PFSK-1 (cell line): ENCODE results near the gene ZBP1.

Experiments
- POLR2AphosphoS5 ChIP-seq: IDR thresholded peaks from 2 replicates; pipeline ENCODE4 v1.6.1; 2012; ENCODE audit warnings: low read depth, mild to moderate bottlenecking, control low read depth, low read length, moderate library complexity
- TAF1 ChIP-seq: IDR thresholded peaks from 2 replicates; pipeline ENCODE4 v1.6.1; 2012; ENCODE audit warnings: low read length, control low read depth, borderline replicate concordance; ENCODE audit not compliant: insufficient read depth
- TF ChIP-seq, protein P1 (sequence below), 2 experiments: IDR thresholded peaks; 2 replicates each; pipeline versions ENCODE4 v1.6.1 to v1.8.0; 2011 to 2012; ENCODE audit warnings: low read depth in 2 of 2, low read length in 2 of 2, control low read depth in 1 of 2, inconsistent platforms in 1 of 2, mild to moderate bottlenecking in 1 of 2, moderate library complexity in 1 of 2; ENCODE audit not compliant: insufficient read depth in 1 of 2

DNA sequence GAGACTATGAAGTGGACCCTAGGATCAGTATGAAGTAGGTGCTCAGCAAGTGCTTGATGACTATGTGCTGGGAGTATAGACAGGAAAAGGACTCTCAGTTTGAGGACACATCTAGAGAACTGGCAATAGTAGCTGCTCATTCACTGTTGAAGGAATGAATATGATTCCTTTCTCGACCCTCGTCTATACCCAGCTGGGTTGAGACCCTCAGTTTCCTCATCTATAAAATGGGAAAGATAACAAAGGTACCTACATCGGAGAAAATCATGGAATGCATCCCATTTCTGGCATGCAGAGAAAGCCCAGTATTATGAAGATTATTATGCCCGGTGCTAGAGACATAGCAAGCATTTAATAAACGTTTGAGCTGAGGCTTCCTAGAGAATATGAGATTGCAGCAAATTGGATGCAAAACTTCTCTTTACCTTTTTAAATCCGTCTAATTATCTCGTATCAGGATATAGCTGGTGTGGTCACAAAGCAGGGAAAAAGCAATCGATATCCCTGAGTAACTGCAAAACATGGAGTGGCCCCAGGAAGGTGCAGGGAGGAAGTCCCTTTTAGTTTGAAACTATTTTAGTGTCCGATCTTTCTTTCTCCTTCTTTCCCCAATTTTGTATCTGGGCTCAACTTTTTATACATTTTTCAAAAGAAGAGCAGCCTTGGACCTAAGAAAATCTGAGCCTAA lies 62.2 kb downstream of the ZBP1 start:
- TF ChIP-seq POLR2AphosphoS5 (no peak), TAF1 (no peak)
- TF ChIP-seq, protein P1, sequence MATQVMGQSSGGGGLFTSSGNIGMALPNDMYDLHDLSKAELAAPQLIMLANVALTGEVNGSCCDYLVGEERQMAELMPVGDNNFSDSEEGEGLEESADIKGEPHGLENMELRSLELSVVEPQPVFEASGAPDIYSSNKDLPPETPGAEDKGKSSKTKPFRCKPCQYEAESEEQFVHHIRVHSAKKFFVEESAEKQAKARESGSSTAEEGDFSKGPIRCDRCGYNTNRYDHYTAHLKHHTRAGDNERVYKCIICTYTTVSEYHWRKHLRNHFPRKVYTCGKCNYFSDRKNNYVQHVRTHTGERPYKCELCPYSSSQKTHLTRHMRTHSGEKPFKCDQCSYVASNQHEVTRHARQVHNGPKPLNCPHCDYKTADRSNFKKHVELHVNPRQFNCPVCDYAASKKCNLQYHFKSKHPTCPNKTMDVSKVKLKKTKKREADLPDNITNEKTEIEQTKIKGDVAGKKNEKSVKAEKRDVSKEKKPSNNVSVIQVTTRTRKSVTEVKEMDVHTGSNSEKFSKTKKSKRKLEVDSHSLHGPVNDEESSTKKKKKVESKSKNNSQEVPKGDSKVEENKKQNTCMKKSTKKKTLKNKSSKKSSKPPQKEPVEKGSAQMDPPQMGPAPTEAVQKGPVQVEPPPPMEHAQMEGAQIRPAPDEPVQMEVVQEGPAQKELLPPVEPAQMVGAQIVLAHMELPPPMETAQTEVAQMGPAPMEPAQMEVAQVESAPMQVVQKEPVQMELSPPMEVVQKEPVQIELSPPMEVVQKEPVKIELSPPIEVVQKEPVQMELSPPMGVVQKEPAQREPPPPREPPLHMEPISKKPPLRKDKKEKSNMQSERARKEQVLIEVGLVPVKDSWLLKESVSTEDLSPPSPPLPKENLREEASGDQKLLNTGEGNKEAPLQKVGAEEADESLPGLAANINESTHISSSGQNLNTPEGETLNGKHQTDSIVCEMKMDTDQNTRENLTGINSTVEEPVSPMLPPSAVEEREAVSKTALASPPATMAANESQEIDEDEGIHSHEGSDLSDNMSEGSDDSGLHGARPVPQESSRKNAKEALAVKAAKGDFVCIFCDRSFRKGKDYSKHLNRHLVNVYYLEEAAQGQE (IDR thresholded peaks at IDR 0.05; ENCODE audit: insufficient read depth in 1 of 2, low read depth in 2 of 2, low read length in 2 of 2): no peak
